ENCODE data around the gene TJP3. TPM values are rescaled to one million over a fixed set of nuclear protein-coding genes. Genes with fewer than 3 reads are reported as not detected.

TJP3 gene
- total RNA-seq, 2 experiments from 2014 or later = 8.2 to 9.0 TPM

- Histone ChIP-seq H3K4me3 (ENCODE audit: low read length) (no peak overlapping the region), H3K36me3 (ENCODE audit: insufficient read depth, low read length) (no peaks in the 10 kb centered on the region), H3K9me3 (ENCODE audit: control insufficient read depth in 1 of 2, insufficient read depth in 1 of 2, low read length in 2 of 2) (no peaks in the 10 kb centered on the region), H3K27me3 (ENCODE audit: control insufficient read depth in 1 of 2, insufficient read depth in 2 of 2, low read length in 2 of 2) (no peaks in the 10 kb centered on the region), H3K4me1 (ENCODE audit: insufficient read depth, low read length) (peaks cover 37% of the 10 kb centered on the region), H3K27ac (ENCODE audit: low read depth in 1 of 2, low read length in 2 of 2) (no peak overlapping the region)
- intact Hi-C loops (cut with DNase I, micrococcal nuclease) = loop anchor here in 1 of 2 experiments (10.0 kb wide), 1 partner anchor 508 kb away; no protein-coding TSS in a partner anchor
- Mint-ChIP-seq H3K27me3 (no peaks in the 10 kb centered on the region), H3K4me3 (peak overlapping the region; percentile 45), H3K36me3 (ENCODE audit: low read depth) (no peaks in the 10 kb centered on the region), H3K27ac (no peak overlapping the region), H3K9me3 (no peaks in the 10 kb centered on the region), H3K4me1 (ENCODE audit: low read depth) (peaks cover 36% of the 10 kb centered on the region)
- ATAC-seq (ENCODE audit: poor library complexity) (no peak), DNase-seq (no peak)
- CTCF ChIA-PET = no interaction called here
- POLR2A ChIA-PET = interaction anchor here (5.3 kb wide), 1 partner anchor 9 kb away, joined by 49 read pairs; no protein-coding TSS in a partner anchor
- TF ChIP-seq CTCF (IDR thresholded peaks at IDR 0.05) = no peak
Observed at GRCh38 chr19:3696660-3696995, 11.6 kb upstream of the TJP3 start.

- Histone ChIP-seq H3K9me3 (ENCODE audit: control insufficient read depth in 1 of 2, insufficient read depth in 1 of 2, low read length in 2 of 2) (no peaks in the 10 kb centered on the region), H3K36me3 (ENCODE audit: insufficient read depth, low read length) (no peaks in the 10 kb centered on the region), H3K4me1 (ENCODE audit: insufficient read depth, low read length) (peaks cover 37% of the 10 kb centered on the region), H3K27me3 (ENCODE audit: control insufficient read depth in 1 of 2, insufficient read depth in 2 of 2, low read length in 2 of 2) (no peaks in the 10 kb centered on the region), H3K27ac (ENCODE audit: low read depth in 1 of 2, low read length in 2 of 2) (no peak overlapping the region), H3K4me3 (ENCODE audit: low read length) (no peak overlapping the region)
- POLR2A ChIA-PET = interaction anchor here (5.3 kb wide), 1 partner anchor 9 kb away, joined by 49 read pairs; no protein-coding TSS in a partner anchor
- H3K9me3 Mint-ChIP-seq = no peaks in the 10 kb centered on the region
- intact Hi-C loops (cut with DNase I, micrococcal nuclease) = loop anchor here in 1 of 2 experiments (10.0 kb wide), 1 partner anchor 508 kb away; no protein-coding TSS in a partner anchor
- CTCF ChIA-PET = no interaction called here
- no peak overlapping the region for H3K27ac Mint-ChIP-seq
- ATAC-seq (ENCODE audit: poor library complexity) (no peak), DNase-seq (no peak)
- no peaks in the 10 kb centered on the region for H3K27me3 Mint-ChIP-seq
- no peak overlapping the region for H3K4me3 Mint-ChIP-seq
- peaks cover 34% of the 10 kb centered on the region for H3K4me1 Mint-ChIP-seq (ENCODE audit: low read depth)
- no peak for TF ChIP-seq CTCF (IDR thresholded peaks at IDR 0.05)
- no peaks in the 10 kb centered on the region for H3K36me3 Mint-ChIP-seq (ENCODE audit: low read depth)
Observed at GRCh38 chr19:3697094-3697493, 11.1 kb upstream of the TJP3 start.

- ChIA-PET CTCF (no interaction called here), POLR2A (interaction anchor here (5.3 kb wide), 1 partner anchor 10 kb away, joined by 49 read pairs; no protein-coding TSS in a partner anchor)
- Histone ChIP-seq H3K4me1 (ENCODE audit: insufficient read depth, low read length) (peaks cover 37% of the 10 kb centered on the region), H3K27ac (ENCODE audit: low read depth in 1 of 2, low read length in 2 of 2) (no peak overlapping the region), H3K27me3 (ENCODE audit: control insufficient read depth in 1 of 2, insufficient read depth in 2 of 2, low read length in 2 of 2) (no peaks in the 10 kb centered on the region), H3K9me3 (ENCODE audit: control insufficient read depth in 1 of 2, insufficient read depth in 1 of 2, low read length in 2 of 2) (no peaks in the 10 kb centered on the region), H3K4me3 (ENCODE audit: low read length) (no peak overlapping the region), H3K36me3 (ENCODE audit: insufficient read depth, low read length) (no peaks in the 10 kb centered on the region)
- Mint-ChIP-seq H3K27ac (no peak overlapping the region), H3K4me3 (peak overlapping the region; percentile 62), H3K9me3 (no peaks in the 10 kb centered on the region), H3K4me1 (ENCODE audit: low read depth) (peaks cover 29% of the 10 kb centered on the region), H3K27me3 (no peaks in the 10 kb centered on the region), H3K36me3 (ENCODE audit: low read depth) (no peaks in the 10 kb centered on the region)
- ATAC-seq (ENCODE audit: poor library complexity) (no peak), DNase-seq (no peak)
- intact Hi-C loops (cut with DNase I, micrococcal nuclease) = loop anchor here in 1 of 2 experiments (10.0 kb wide), 1 partner anchor 507 kb away; no protein-coding TSS in a partner anchor
- TF ChIP-seq CTCF (IDR thresholded peaks at IDR 0.05) = no peak
Observed at GRCh38 chr19:3697671-3698385, 10.4 kb upstream of the TJP3 start.

Measured in CD4-positive, alpha-beta T cell (primary cell).